NOMO-1 treated with dmso at 0.1 percent for 144 hours (cell line): ENCODE data around the gene CNPY3.
A peak's percentile ranks its signal among the peaks of the same experiment; 100 is the strongest.
"Not testable (repeated sequence)": the region's sequence is repeated elsewhere in the genome, so short reads cannot be mapped to it uniquely, and the experiment has no call there.

Experiments
- DNase-seq: peaks from one replicate; lab custom pipeline; 2025; ENCODE audit not compliant: unreplicated experiment; lab: John Stamatoyannopoulos, UW

CNPY3 gene

GRCh38 chr6:42928986-42929820 lies at the start of gene CNPY3:
Gene CNPY3 (plus strand): TSS chr6:42929480. CDS start chr6:42929571, 91 bp downstream.
- peak; percentile 97 for DNase-seq

- DNase-seq, result not testable (repeated sequence)
Observed at GRCh38 chr6:42880240-42880817, 49.0 kb upstream of the CNPY3 start.

- not testable (repeated sequence) for DNase-seq
Observed at GRCh38 chr6:42880871-42881270, 48.4 kb upstream of the CNPY3 start.

- DNase-seq, result no peak
Observed at GRCh38 chr6:42885702-42886101, 43.6 kb upstream of the CNPY3 start.

GRCh38 chr6:42888201-42888600 lies 41.1 kb upstream of the CNPY3 start:
- DNase-seq, result not testable (repeated sequence)

GRCh38 chr6:42889815-42890214 lies 39.5 kb upstream of the CNPY3 start:
- no peak for DNase-seq

- DNase-seq, result peak; percentile 92
Observed at GRCh38 chr6:42890311-42891198, 38.7 kb upstream of the CNPY3 start.

- no peak for DNase-seq
Observed at GRCh38 chr6:42891199-42891722, 38.0 kb upstream of the CNPY3 start.

- peak; percentile 77 for DNase-seq
Observed at GRCh38 chr6:42894041-42894828, 35.0 kb upstream of the CNPY3 start.

- DNase-seq, result no peak
Observed at GRCh38 chr6:42896178-42896719, 33.0 kb upstream of the CNPY3 start.

GRCh38 chr6:42898891-42899361 lies 30.4 kb upstream of the CNPY3 start:
- peak; percentile 34 for DNase-seq

GRCh38 chr6:42899871-42900270 lies 29.4 kb upstream of the CNPY3 start:
- DNase-seq, result no peak

GRCh38 chr6:42901538-42901957 lies 27.7 kb upstream of the CNPY3 start:
- DNase-seq, result peak; percentile 12

GRCh38 chr6:42902429-42903263 lies 26.6 kb upstream of the CNPY3 start:
- DNase-seq, result not testable (repeated sequence)

GRCh38 chr6:42904467-42904866 lies 24.8 kb upstream of the CNPY3 start:
- DNase-seq, result no peak

GRCh38 chr6:42907336-42907735 lies 21.9 kb upstream of the CNPY3 start:
- DNase-seq, result no peak

GRCh38 chr6:42909835-42910234 lies 19.4 kb upstream of the CNPY3 start:
- no peak for DNase-seq

- DNase-seq, result no peak
Observed at GRCh38 chr6:42911171-42912021, 17.9 kb upstream of the CNPY3 start.
